Adrenal gland (tissue), 5 donors: ENCODE data around the gene ZNF428.

Experiments
- POLR2A ChIP-seq, 2 donors: fragments of 450-650 bp; IDR thresholded peaks; one replicate each; pipeline ENCODE4 v1.6.1; 2017; ENCODE audit warnings: antibody characterized with exemption in 2 of 2, mild to moderate bottlenecking in 2 of 2, moderate library complexity in 1 of 2
- TF ChIP-seq, protein P1 (sequence below), 6 experiments: fragments of 450-650 bp in 4 of 6; fragments of 200-600 bp in 2 of 6; sonication (generic) in 1 of 6; IDR thresholded peaks; 1 replicate in 5 of 6; 2 replicates in 1 of 6; pipeline versions ENCODE4 v1.5.1 to v1.8.0; 2016 to 2021; ENCODE audit warnings: antibody characterized with exemption in 6 of 6, mild to moderate bottlenecking in 2 of 6, moderate library complexity in 1 of 6
- donor health status: DM: no; HTN: no; CAD: no.

DNA sequence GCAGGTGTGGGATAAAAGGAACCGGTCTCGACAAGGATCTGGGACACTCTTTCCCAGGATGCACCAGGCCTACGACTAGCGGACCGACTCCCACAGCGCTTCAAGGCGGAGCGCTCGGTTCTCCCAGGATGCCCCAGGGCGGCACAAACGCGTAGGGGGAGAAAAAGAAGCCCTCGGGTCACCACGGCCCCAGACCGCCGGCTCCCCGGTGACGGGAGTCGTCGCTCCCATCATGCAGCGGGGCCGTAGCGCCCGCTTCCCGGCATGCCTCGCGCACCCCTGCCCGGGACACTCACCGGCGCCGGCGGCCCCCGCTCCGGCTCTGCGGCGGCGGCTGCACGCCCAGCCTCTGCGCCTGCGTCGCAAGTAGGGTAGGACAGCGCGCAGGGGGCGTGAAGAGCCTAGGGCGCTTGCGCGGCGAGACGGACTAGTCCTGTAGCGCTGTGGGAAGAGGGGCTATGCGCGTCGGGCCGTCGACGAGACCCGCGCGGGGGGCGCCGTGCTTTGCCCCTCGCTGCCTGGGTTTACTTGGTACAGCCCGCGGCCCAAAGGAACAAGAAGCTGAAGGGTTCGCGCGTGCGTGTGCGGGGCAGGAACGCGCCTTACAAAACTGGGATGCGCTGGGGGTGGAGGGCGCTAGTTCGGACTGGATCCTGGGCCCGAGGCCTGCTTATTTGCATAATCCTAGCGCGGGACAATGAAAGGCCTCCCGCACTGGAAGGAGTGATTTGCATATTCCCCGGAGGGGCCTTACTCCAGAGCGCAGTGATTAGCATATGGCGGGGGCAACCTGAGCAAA is at the start of gene ZNF428:
- TF ChIP-seq POLR2A (IDR thresholded peaks at IDR 0.05): peak; percentile 68 to 82
- TF ChIP-seq, protein P1, sequence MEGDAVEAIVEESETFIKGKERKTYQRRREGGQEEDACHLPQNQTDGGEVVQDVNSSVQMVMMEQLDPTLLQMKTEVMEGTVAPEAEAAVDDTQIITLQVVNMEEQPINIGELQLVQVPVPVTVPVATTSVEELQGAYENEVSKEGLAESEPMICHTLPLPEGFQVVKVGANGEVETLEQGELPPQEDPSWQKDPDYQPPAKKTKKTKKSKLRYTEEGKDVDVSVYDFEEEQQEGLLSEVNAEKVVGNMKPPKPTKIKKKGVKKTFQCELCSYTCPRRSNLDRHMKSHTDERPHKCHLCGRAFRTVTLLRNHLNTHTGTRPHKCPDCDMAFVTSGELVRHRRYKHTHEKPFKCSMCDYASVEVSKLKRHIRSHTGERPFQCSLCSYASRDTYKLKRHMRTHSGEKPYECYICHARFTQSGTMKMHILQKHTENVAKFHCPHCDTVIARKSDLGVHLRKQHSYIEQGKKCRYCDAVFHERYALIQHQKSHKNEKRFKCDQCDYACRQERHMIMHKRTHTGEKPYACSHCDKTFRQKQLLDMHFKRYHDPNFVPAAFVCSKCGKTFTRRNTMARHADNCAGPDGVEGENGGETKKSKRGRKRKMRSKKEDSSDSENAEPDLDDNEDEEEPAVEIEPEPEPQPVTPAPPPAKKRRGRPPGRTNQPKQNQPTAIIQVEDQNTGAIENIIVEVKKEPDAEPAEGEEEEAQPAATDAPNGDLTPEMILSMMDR (IDR thresholded peaks at IDR 0.05): no peak
